ENCODE data around the gene MARK1. TPM values are rescaled to one million over a fixed set of nuclear protein-coding genes. Genes with fewer than 3 reads are reported as not detected.

Gene MARK1
- total RNA-seq, 2 experiments from 2014 or later = not detected

- POLR2A ChIA-PET = no interaction called here
These were observed 954 bp downstream of the MARK1 start for GRCh38 chr1:220528679-220529501.

GRCh38 chr1:220529521-220530020, 1.6 kb downstream of the MARK1 start:
- ChIA-PET CTCF (no interaction called here), POLR2A (no interaction called here)

More at GRCh38 chr1:220528679-220529501, 954 bp downstream of the MARK1 start:
- CTCF ChIA-PET = no interaction called here

- POLR2A ChIA-PET = no interaction called here
- CTCF ChIA-PET = no interaction called here
These were observed 5.7 kb downstream of the MARK1 start for GRCh38 chr1:220533504-220534109.

DNA sequence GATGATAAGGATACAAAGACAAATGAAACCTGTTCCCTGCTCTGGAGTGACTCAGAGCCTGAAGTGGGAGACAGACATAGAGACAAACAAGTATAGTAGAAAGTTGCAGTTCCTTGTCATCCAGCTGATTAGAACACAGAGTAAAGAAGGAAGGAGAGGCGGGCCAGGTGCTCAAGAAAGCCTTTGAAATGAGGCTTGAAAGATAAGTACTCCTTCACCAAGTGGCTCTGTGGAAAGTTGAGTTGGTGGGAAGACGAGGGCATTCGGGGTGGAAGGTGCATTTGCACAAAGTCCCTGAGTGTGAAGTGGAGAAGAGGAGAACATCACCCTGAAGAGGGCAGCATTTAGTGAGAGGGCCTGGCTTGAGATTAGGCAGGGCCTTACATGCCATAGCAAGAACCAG, 17.0 kb downstream of the MARK1 start:
- CTCF ChIA-PET = no interaction called here
- POLR2A ChIA-PET = no interaction called here

GRCh38 chr1:220550811-220551399, 23.0 kb downstream of the MARK1 start:
- POLR2A ChIA-PET = no interaction called here

GRCh38 chr1:220551718-220552117, 23.8 kb downstream of the MARK1 start:
- POLR2A ChIA-PET = no interaction called here
- CTCF ChIA-PET = no interaction called here

More at GRCh38 chr1:220550811-220551399, 23.0 kb downstream of the MARK1 start:
- CTCF ChIA-PET = no interaction called here

- CTCF ChIA-PET = no interaction called here
- POLR2A ChIA-PET = no interaction called here
These were observed 24.8 kb downstream of the MARK1 start for GRCh38 chr1:220552672-220553260.

DNA sequence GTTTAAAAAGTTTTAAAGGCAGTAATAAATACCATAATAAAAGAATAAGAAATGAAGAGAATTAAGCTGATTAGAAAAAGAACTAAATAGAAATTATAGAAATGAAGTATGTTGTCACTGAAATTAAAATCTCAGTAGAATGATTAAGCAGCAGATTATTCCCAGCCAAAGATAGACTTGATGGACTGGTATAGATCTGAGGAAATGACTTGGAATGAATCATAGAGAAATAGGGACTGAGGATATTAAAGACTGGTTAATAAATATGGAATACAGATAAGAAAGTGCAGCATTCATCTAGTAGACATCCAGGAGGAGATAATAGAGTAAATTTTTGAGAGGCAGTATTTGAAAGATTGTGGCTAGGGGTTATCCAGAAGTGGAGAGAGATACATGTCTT, 28.7 kb downstream of the MARK1 start:
- ChIA-PET POLR2A (no interaction called here), CTCF (no interaction called here)

DNA sequence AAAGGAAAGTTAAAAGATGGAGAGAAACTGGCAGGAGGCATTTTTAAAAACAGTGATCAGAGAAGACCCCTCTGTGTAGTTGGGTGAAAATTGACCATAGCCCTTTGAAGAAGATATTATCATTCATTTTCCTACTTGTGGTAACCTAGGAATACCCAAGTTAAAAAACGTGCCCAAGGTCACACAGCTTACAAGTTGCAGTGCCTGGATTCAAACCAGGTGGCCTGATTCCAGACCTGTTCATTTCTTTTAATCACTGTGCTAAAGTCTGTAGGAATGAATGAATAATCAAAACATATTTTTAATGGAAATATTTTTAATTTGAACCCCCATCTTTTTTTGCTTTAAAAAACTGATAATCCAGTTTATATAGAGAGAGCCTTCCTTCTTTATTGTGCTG, 35.6 kb downstream of the MARK1 start:
- ChIA-PET CTCF (no interaction called here), POLR2A (no interaction called here)

- ChIA-PET POLR2A (no interaction called here), CTCF (no interaction called here)
These were observed 36.3 kb downstream of the MARK1 start for GRCh38 chr1:220564216-220564615.

DNA sequence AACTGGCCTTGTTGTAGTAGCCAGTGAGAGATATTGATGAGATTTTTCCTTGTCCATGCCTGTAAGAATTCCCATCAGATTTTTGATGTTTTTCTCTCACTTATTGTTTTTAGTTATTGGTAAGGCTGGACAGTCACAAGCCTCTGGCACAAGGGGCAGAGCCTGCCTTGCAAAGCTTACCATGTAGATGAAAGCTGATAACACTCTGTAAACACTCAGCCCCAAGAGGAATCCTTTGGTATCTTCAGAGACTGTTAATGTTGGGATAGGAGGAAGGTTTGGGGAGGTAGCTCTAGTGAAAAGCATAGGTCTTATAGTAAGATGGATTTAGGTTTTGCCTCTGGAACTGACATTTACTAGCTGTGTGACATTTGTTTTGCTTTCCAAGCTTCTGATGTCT, 37.7 kb downstream of the MARK1 start:
- ChIA-PET CTCF (no interaction called here), POLR2A (no interaction called here)

DNA sequence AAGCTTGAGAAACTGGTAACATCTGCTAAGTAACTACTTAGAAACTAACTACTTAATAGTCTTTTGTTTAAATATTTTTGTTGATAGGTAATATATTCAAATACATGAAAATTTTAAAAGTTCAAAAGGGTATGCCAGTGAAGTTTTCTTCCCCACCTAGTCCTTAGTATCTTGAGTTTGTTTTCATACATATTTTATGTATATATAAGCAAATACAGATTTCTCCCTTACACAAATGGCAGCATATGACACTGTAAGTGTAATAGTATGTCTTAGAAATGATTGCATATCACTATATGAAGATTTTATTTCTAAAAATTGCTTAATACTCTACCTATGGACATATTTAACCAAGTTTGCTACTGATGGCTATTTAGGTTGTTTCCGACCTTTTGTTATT, 38.9 kb downstream of the MARK1 start:
- CTCF ChIA-PET = no interaction called here
- POLR2A ChIA-PET = no interaction called here

GRCh38 chr1:220572416-220572815, 44.5 kb downstream of the MARK1 start:
- CTCF ChIA-PET = no interaction called here
- POLR2A ChIA-PET = no interaction called here

GRCh38 chr1:220573836-220574235, 45.9 kb downstream of the MARK1 start:
- POLR2A ChIA-PET = no interaction called here
- CTCF ChIA-PET = no interaction called here

- POLR2A ChIA-PET = no interaction called here
- CTCF ChIA-PET = no interaction called here
These were observed 48.0 kb downstream of the MARK1 start for GRCh38 chr1:220575718-220576497.

DNA sequence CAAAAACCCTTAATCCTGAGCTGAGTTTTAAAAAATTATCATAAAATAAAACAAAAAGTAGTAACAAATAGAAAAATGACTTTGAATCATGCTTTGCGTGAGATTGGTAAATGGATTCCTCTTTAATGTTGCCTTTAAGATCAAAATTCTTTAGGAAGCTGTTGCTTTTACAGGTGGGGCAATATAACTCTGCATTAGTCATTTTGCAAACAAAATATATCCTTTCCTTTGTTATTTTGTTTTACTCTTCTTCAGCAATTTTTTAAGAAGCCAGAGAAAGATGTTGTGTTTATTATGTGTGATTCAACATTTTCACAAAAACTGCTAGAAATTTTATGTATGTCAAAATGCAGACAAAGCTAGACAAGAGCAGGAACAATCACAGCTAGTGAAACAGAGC, 50.0 kb downstream of the MARK1 start:
- ChIA-PET POLR2A (no interaction called here), CTCF (no interaction called here)

DNA sequence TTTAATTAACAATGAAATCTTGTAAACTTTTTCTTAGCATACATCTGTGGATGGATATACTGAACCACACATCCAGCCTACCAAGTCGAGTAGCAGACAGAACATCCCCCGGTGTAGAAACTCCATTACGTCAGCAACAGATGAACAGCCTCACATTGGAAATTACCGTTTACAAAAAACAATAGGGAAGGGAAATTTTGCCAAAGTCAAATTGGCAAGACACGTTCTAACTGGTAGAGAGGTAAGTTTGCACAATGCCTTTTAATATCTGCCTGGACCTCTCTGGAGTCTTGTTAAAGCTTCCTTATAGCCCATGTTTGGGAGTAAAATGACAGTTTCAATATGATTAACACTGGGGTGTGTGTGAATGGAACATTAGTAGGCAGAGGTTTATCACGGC, 51.4 kb downstream of the MARK1 start:
- POLR2A ChIA-PET = no interaction called here
- CTCF ChIA-PET = no interaction called here

DNA sequence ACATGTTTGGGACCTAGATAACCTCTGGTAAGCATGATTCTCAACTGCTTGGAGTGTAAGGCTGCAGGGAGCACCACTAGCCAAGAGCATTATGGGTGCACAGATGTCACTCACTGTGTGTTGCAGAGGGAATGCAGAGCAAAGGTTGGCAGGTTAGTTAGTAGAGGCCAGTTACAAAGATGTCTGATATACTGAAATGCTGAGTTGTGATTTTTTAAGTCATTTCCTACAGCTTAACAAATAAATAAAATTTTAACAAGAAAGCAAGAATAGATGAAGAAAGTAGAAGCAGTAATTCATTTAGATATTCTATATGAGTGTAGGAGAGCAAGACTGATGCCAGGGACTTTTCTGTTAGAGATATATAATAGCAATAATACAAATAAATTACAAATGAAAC, 64.8 kb downstream of the MARK1 start:
- CTCF ChIA-PET = no interaction called here

GRCh38 chr1:220594356-220594755, 66.4 kb downstream of the MARK1 start:
- POLR2A ChIA-PET = no interaction called here
- CTCF ChIA-PET = no interaction called here

More for the DNA sequence above, 64.8 kb downstream of the MARK1 start:
- POLR2A ChIA-PET = no interaction called here

- CTCF ChIA-PET = no interaction called here
- POLR2A ChIA-PET = no interaction called here
These were observed 67.2 kb downstream of the MARK1 start for GRCh38 chr1:220595179-220595578.

Measured in activated CD8-positive, alpha-beta memory T cell treated with anti-CD3 and anti-CD28 coated beads for 36 hours (primary cell).